ENCODE measurements around the gene BAIAP2L1. TPM values are rescaled to one million over a fixed set of nuclear protein-coding genes. Genes with fewer than 3 reads are reported as not detected.

Gene BAIAP2L1
- total RNA-seq, 4 donors from 2014 or later: 1.0 to 4.3 (median 2.1) TPM; not detected in 1

DNA sequence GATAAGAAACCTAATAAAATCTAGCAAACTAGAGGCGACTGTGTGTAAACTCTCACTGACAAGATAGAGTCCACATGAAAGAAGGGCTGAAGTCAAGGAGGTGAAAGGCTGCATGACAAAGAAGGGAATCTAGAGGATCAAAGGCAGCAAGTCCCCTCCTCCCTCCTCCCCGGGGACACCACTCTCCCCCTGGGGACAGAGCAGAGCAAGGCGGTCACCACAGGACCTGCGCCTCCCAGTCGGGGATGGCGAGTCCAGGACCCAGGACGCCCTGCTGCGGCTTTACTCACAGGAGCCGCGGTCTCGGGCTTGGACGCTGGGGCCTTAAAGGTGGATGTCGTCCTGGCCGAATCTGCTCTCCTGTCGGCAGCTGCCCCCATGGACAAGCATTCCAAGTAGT is 97.0 kb downstream of the BAIAP2L1 start:
- H3K9me3 ChIP-seq: no peaks in the 10 kb centered on the region

DNA sequence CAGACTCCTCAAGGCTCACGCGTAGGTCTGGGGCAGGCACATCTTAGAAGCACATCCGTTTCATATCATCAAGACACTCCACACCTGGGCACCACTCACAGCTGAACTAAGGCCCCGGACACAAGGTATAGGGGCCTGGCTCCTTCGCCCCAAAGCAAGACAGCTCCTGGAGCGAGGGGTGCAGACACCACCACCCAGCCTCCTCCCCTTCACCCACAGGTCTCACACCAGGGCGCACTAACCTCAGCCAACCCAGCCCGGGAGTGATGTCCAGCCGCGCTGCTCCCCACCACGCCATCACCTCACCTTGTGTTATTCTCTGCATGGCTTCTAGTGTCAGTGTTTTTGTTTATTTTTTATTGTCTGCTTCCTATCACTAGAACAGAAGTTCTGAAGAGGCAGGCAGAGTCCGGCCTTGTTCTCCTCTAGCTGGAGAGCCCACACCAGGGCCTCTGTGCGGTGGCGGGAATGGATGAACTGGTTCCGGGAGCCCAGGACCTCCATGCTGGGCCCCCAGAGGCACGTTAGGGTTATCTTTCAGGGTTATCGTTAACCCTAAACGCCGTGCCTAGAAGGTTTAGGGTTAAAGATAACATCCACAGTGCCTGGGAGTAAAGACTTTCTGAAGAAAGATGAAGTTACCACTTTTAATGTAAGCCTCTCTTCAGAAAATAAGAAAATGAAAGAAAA is 97.6 kb downstream of the BAIAP2L1 start:
- DNase-seq: no peak
- no peak overlapping the region for H3K4me3 ChIP-seq
- intact Hi-C loops (cut with DNase I; ENCODE audit: low total_unique reads): no loop called here
- no peak for TF ChIP-seq POLR2A (IDR thresholded peaks at IDR 0.05)
- no peaks in the 10 kb centered on the region for H3K36me3 ChIP-seq
- H3K4me1 ChIP-seq: no peaks in the 10 kb centered on the region
- H3K27ac ChIP-seq: no peak overlapping the region
- H3K27me3 ChIP-seq: no peaks in the 10 kb centered on the region
- no peaks in the 10 kb centered on the region for H3K9me3 ChIP-seq

More for the DNA sequence above, 97.0 kb downstream of the BAIAP2L1 start:
- Histone ChIP-seq H3K4me1 (no peaks in the 10 kb centered on the region), H3K27me3 (no peaks in the 10 kb centered on the region), H3K4me3 (no peak overlapping the region), H3K36me3 (no peaks in the 10 kb centered on the region), H3K27ac (no peak overlapping the region)
- TF ChIP-seq, protein P1, sequence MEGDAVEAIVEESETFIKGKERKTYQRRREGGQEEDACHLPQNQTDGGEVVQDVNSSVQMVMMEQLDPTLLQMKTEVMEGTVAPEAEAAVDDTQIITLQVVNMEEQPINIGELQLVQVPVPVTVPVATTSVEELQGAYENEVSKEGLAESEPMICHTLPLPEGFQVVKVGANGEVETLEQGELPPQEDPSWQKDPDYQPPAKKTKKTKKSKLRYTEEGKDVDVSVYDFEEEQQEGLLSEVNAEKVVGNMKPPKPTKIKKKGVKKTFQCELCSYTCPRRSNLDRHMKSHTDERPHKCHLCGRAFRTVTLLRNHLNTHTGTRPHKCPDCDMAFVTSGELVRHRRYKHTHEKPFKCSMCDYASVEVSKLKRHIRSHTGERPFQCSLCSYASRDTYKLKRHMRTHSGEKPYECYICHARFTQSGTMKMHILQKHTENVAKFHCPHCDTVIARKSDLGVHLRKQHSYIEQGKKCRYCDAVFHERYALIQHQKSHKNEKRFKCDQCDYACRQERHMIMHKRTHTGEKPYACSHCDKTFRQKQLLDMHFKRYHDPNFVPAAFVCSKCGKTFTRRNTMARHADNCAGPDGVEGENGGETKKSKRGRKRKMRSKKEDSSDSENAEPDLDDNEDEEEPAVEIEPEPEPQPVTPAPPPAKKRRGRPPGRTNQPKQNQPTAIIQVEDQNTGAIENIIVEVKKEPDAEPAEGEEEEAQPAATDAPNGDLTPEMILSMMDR (IDR thresholded peaks at IDR 0.05): no peak
- no peak for TF ChIP-seq POLR2A (IDR thresholded peaks at IDR 0.05)
- no peak for DNase-seq
- intact Hi-C loops (cut with DNase I; ENCODE audit: low total_unique reads): no loop called here

DNA sequence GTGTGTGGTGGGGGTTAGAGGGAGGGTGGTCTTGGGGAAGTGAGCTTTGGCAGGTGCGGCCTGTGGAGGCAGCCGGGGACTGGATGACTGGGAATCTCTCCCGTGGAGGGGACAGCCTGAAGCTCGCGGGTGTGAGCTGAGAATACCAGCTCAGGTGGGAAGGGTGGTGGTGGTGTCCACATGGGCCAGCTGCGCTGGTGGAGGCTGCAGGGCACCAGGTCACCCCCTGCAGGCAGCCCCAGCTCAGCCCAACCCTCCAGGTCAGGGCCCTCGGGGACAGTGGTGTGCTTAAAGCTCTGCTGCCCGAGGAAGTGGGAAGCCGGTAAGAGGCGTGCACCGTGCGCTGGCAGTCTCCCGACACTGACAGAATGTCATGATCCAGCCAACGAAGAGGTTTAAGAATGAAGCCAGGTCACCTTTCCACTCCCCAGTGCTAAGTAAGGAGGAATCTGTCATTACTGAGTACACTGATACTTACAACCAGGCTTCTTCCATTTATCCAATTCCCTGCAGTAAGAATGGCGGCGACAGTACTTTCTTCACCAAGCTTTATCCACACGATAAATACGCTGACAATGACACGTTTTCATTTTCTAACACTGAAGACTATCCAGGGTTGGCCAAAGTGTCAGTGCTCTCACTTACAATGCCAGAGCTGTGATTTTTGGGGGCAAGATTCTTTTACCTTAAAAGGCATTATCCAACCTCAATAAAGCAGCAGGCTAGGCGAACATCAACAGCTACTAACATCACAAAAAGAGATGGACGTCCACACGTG is 99.0 kb downstream of the BAIAP2L1 start:
- Histone ChIP-seq H3K9me3 (no peaks in the 10 kb centered on the region), H3K4me3 (no peak overlapping the region), H3K27ac (no peak overlapping the region), H3K36me3 (no peaks in the 10 kb centered on the region), H3K4me1 (no peaks in the 10 kb centered on the region), H3K27me3 (no peaks in the 10 kb centered on the region)
- TF ChIP-seq POLR2A (IDR thresholded peaks at IDR 0.05): no peak
- TF ChIP-seq, protein P1 (IDR thresholded peaks at IDR 0.05): no peak
- intact Hi-C loops (cut with DNase I; ENCODE audit: low total_unique reads): no loop called here
- no peak for DNase-seq

DNA sequence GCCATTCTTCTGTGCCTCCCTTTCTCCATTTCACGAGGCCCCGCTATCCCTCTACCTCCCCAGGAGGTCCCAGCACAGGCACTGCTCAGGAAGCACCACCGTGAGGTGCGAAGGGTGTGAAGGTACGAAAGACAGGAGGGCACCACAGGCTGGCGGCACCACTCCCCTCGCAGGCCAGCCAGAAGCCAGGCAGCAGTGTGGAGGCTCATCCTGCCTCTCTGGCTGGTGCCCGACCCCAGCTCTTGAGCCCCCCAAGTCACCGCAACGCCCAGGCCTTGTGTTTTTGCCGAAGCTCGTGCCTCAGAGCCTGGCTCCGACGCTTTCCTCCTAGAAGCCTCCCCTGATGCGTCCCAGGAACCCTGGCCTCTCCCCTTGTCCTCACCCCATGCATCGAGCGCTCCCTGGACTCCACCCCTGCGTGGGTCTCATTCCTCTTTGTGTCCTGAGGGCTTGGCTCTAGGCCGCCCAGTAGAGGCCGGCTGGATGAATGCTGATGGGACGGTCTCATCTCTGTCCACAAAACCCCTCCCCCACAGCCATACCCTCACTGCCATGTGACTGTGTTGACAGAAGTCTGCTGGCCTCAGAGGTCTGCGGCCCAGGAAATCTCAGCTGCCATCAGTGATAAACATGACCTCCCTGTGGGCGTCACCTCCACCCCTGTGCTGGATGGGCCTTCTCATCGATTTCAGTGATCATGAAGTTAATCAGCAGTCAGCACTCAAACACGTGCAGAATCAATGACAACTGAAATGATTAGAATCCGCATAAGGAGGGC is 100.1 kb downstream of the BAIAP2L1 start:
- H3K36me3 ChIP-seq: no peaks in the 10 kb centered on the region
- no peaks in the 10 kb centered on the region for H3K4me1 ChIP-seq
- no peak overlapping the region for H3K27ac ChIP-seq
- H3K4me3 ChIP-seq: no peak overlapping the region
- no peaks in the 10 kb centered on the region for H3K27me3 ChIP-seq
- TF ChIP-seq, protein P1 (IDR thresholded peaks at IDR 0.05): no peak
- TF ChIP-seq POLR2A (IDR thresholded peaks at IDR 0.05): no peak
- intact Hi-C loops (cut with DNase I; ENCODE audit: low total_unique reads): no loop called here
- no peak for DNase-seq
- no peaks in the 10 kb centered on the region for H3K9me3 ChIP-seq

DNA sequence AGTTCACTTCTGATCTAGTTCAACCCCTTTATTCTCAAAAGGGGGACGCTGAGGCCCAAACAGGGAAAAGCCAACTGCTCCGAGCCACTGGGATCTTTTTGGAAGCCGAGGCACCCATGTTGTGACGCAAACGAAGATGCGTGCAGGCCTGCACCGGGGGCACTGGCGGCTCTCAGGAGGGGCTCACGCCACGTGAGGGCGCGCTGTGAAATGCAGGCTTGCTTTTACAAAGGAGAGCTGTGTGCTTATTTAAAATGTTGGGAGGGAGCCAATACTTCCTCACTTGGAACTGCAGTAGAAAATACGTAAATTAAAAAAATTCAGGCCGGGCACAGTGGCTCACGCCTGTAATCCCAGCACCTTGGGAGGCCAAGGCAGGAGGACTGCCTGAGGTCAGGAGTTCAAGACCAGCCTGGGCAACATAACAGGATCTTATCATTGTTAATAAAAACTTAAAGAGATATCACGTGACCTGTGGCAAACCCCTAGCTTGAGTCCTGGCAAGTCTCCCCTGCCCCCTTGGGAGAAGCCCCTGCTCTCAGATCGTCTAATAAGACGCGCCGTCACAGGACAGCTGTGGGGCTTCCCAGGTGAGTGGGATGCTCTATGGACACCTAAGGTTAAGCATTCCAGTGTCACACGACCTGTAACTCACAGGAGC is 103.1 kb downstream of the BAIAP2L1 start:
- no peak for DNase-seq
- intact Hi-C loops (cut with DNase I; ENCODE audit: low total_unique reads): no loop called here
- H3K36me3 ChIP-seq: no peaks in the 10 kb centered on the region

More for the DNA sequence above, 103.1 kb downstream of the BAIAP2L1 start:
- Histone ChIP-seq H3K27me3 (no peaks in the 10 kb centered on the region), H3K9me3 (no peaks in the 10 kb centered on the region), H3K4me3 (no peak overlapping the region), H3K4me1 (no peaks in the 10 kb centered on the region), H3K27ac (no peak overlapping the region)
- TF ChIP-seq, protein P1 (IDR thresholded peaks at IDR 0.05): no peak
- no peak for TF ChIP-seq POLR2A (IDR thresholded peaks at IDR 0.05)

Data from uterus (tissue), 4 donors.